ENCODE results near the gene RND1.

The RND1 gene

GRCh38 chr12:48828293-48828692 is 37.4 kb downstream of the RND1 start:
- no peak for DNase-seq
- no peak overlapping the region for H3K4me3 ChIP-seq (ENCODE audit: low read depth, low read length)
- in situ Hi-C loops (cut with HindIII; ENCODE audit: low pct_ligation_motif_present, low sequenced_read_pairs): no loop called here
- TF ChIP-seq CTCF (IDR thresholded peaks at IDR 0.05; ENCODE audit: low read depth, low read length, missing control alignments): no peak
- H3K36me3 ChIP-seq (replicated peaks): peaks cover 75% of the 10 kb centered on the region
- H3K27me3 ChIP-seq (replicated peaks): no peaks in the 10 kb centered on the region
- H3K27ac ChIP-seq: no peak overlapping the region

- H3K4me3 ChIP-seq (ENCODE audit: low read depth, low read length): no peak overlapping the region
- H3K27me3 ChIP-seq (replicated peaks): no peaks in the 10 kb centered on the region
- no peak overlapping the region for H3K27ac ChIP-seq
- no peak for DNase-seq
- peaks cover 70% of the 10 kb centered on the region for H3K36me3 ChIP-seq (replicated peaks)
- TF ChIP-seq CTCF (IDR thresholded peaks at IDR 0.05; ENCODE audit: low read depth, low read length, missing control alignments): no peak
- in situ Hi-C loops (cut with HindIII; ENCODE audit: low pct_ligation_motif_present, low sequenced_read_pairs): no loop called here
These were observed 38.1 kb downstream of the RND1 start for GRCh38 chr12:48827513-48828096.

- no peak for DNase-seq
- no peak overlapping the region for H3K27ac ChIP-seq
- in situ Hi-C loops (cut with HindIII; ENCODE audit: low pct_ligation_motif_present, low sequenced_read_pairs): no loop called here
- no peak for TF ChIP-seq CTCF (IDR thresholded peaks at IDR 0.05; ENCODE audit: low read depth, low read length, missing control alignments)
- no peak overlapping the region for H3K4me3 ChIP-seq (ENCODE audit: low read depth, low read length)
- peaks cover 67% of the 10 kb centered on the region for H3K36me3 ChIP-seq (replicated peaks)
- H3K27me3 ChIP-seq (replicated peaks): no peaks in the 10 kb centered on the region
These were observed 38.6 kb downstream of the RND1 start for GRCh38 chr12:48827026-48827425.

GRCh38 chr12:48826209-48826855 is 39.3 kb downstream of the RND1 start:
- in situ Hi-C loops (cut with HindIII; ENCODE audit: low pct_ligation_motif_present, low sequenced_read_pairs): no loop called here
- no peaks in the 10 kb centered on the region for H3K27me3 ChIP-seq (replicated peaks)
- peaks cover 60% of the 10 kb centered on the region for H3K36me3 ChIP-seq (replicated peaks)
- no peak for DNase-seq
- TF ChIP-seq CTCF (IDR thresholded peaks at IDR 0.05; ENCODE audit: low read depth, low read length, missing control alignments): no peak
- no peak overlapping the region for H3K4me3 ChIP-seq (ENCODE audit: low read depth, low read length)
- no peak overlapping the region for H3K27ac ChIP-seq

GRCh38 chr12:48824905-48825304 is 40.8 kb downstream of the RND1 start:
- no peak for DNase-seq
- no peak overlapping the region for H3K4me3 ChIP-seq (ENCODE audit: low read depth, low read length)
- TF ChIP-seq CTCF (IDR thresholded peaks at IDR 0.05; ENCODE audit: low read depth, low read length, missing control alignments): no peak
- peaks cover 52% of the 10 kb centered on the region for H3K36me3 ChIP-seq (replicated peaks)
- H3K27ac ChIP-seq: no peak overlapping the region
- no peaks in the 10 kb centered on the region for H3K27me3 ChIP-seq (replicated peaks)
- in situ Hi-C loops (cut with HindIII; ENCODE audit: low pct_ligation_motif_present, low sequenced_read_pairs): no loop called here

GRCh38 chr12:48824112-48824511 is 41.6 kb downstream of the RND1 start:
- H3K27ac ChIP-seq: no peak overlapping the region
- no peak for TF ChIP-seq CTCF (IDR thresholded peaks at IDR 0.05; ENCODE audit: low read depth, low read length, missing control alignments)
- H3K36me3 ChIP-seq (replicated peaks): peaks cover 47% of the 10 kb centered on the region
- no peak overlapping the region for H3K4me3 ChIP-seq (ENCODE audit: low read depth, low read length)
- no peaks in the 10 kb centered on the region for H3K27me3 ChIP-seq (replicated peaks)
- DNase-seq: no peak
- in situ Hi-C loops (cut with HindIII; ENCODE audit: low pct_ligation_motif_present, low sequenced_read_pairs): no loop called here

All from brain microvascular endothelial cell (primary cell).